Liver (tissue), 9 donors: ENCODE results near the gene MPZL2. TPM values are rescaled to one million over a fixed set of nuclear protein-coding genes. Genes with fewer than 3 reads are reported as not detected.
A peak's percentile ranks its signal among the peaks of the same experiment; 100 is the strongest.

Experiments
- DNase-seq: peaks from one replicate; pipeline ENCODE4 v3.0.0-alpha.2; 2017; ENCODE audit warnings: low spot score
- H3K27ac ChIP-seq, 2 donors: one replicate each; pipeline ENCODE4 v1.7.0; 2013; ENCODE audit warnings: inconsistent platforms in 2 of 2, low read length in 2 of 2, control low read depth in 1 of 2, low read depth in 1 of 2, mild to moderate bottlenecking in 1 of 2
- H3K27me3 ChIP-seq, 4 donors: one replicate each; pipeline versions ENCODE4 v1.6.1 to v1.7.0; 2013; ENCODE audit warnings: low read length in 3 of 4, inconsistent platforms in 1 of 4, mild to moderate bottlenecking in 1 of 4, moderate library complexity in 1 of 4; ENCODE audit not compliant: control insufficient read depth in 4 of 4, insufficient read depth in 4 of 4
- H3K36me3 ChIP-seq, 4 donors: one replicate each; pipeline versions ENCODE4 v1.6.1 to v1.7.0; 2013; ENCODE audit warnings: low read length in 3 of 4, mild to moderate bottlenecking in 3 of 4, low read depth in 1 of 4, moderate library complexity in 1 of 4; ENCODE audit not compliant: control insufficient read depth in 4 of 4, insufficient read depth in 3 of 4
- H3K4me1 ChIP-seq, 4 donors: one replicate each; pipeline versions ENCODE4 v1.6.1 to v1.7.0; 2013; ENCODE audit warnings: low read length in 3 of 4, mild to moderate bottlenecking in 3 of 4, moderate library complexity in 1 of 4; ENCODE audit not compliant: control insufficient read depth in 4 of 4, insufficient read depth in 4 of 4
- H3K4me3 ChIP-seq, 3 donors: one replicate each; pipeline versions ENCODE4 v1.6.1 to v1.7.0; 2013; ENCODE audit warnings: low read length in 3 of 3, control low read depth in 1 of 3, low read depth in 1 of 3, mild to moderate bottlenecking in 1 of 3
- H3K9ac ChIP-seq, 2 donors: one replicate each; pipeline ENCODE4 v1.7.0; 2013; ENCODE audit warnings: low read length in 2 of 2, mild to moderate bottlenecking in 2 of 2, moderate library complexity in 2 of 2, control low read depth in 1 of 2, low read depth in 1 of 2
- H3K9me3 ChIP-seq, 4 donors: one replicate each; pipeline versions ENCODE4 v1.6.1 to v1.7.0; 2013; ENCODE audit warnings: low read length in 3 of 4; ENCODE audit not compliant: control insufficient read depth in 4 of 4
- EGR1 ChIP-seq, 2 donors: IDR thresholded peaks; 2 replicates each; pipeline ENCODE4 v1.6.1; 2016 to 2018; ENCODE audit warnings: antibody characterized with exemption in 2 of 2, low read depth in 2 of 2
- FOXA1 ChIP-seq: IDR thresholded peaks from 2 replicates; pipeline ENCODE4 v1.6.1; 2016; ENCODE audit warnings: antibody characterized with exemption
- FOXA2 ChIP-seq: IDR thresholded peaks from 2 replicates; pipeline ENCODE4 v1.6.1; 2016; ENCODE audit warnings: antibody characterized with exemption
- GABPA ChIP-seq, 2 donors: IDR thresholded peaks in 1 of 2; conservative IDR thresholded peaks in 1 of 2; 2 replicates each; pipeline ENCODE4 v1.6.1; 2016; ENCODE audit warnings: antibody characterized with exemption in 2 of 2, mild to moderate bottlenecking in 1 of 2, moderate library complexity in 1 of 2
- HNF4G ChIP-seq: IDR thresholded peaks from 2 replicates; pipeline ENCODE4 v1.6.1; 2016; ENCODE audit warnings: antibody characterized with exemption
- JUND ChIP-seq, 2 donors: IDR thresholded peaks; 2 replicates each; pipeline ENCODE4 v1.6.1; 2016; ENCODE audit warnings: antibody characterized with exemption in 2 of 2
- NR2F2 ChIP-seq: IDR thresholded peaks from 2 replicates; pipeline ENCODE4 v1.6.1; 2016; ENCODE audit warnings: antibody characterized with exemption
- REST ChIP-seq: IDR thresholded peaks from 2 replicates; pipeline ENCODE4 v1.6.1; 2016; ENCODE audit warnings: antibody characterized with exemption, mild to moderate bottlenecking
- RXRA ChIP-seq, 2 donors: IDR thresholded peaks; 2 replicates each; pipeline ENCODE4 v1.6.1; 2017 to 2018; ENCODE audit warnings: antibody characterized with exemption in 2 of 2, mild to moderate bottlenecking in 1 of 2
- SP1 ChIP-seq: IDR thresholded peaks from 2 replicates; pipeline ENCODE4 v1.6.1; 2018; ENCODE audit warnings: antibody characterized with exemption, mild to moderate bottlenecking
- TAF1 ChIP-seq: conservative IDR thresholded peaks from 2 replicates; pipeline ENCODE4 v1.6.1; 2016; ENCODE audit warnings: antibody characterized with exemption, mild to moderate bottlenecking
- YY1 ChIP-seq: IDR thresholded peaks from 2 replicates; pipeline ENCODE4 v1.6.1; 2016; ENCODE audit warnings: antibody characterized with exemption, mild to moderate bottlenecking
- WGBS: extraction: QIAGEN DNeasy Blood & Tissue Kit; methylation state at CpG from one replicate; pipeline ENCODE4 v1.1.7; 2013; 5-methylcytosine and 5-hydroxymethylcytosine counted together
- polyA plus RNA-seq, 2 donors: library from polyadenylated mRNA; stranded (reverse) in 1 of 2; unstranded in 1 of 2; fragments of 200-250 nt in 1 of 2; fragments of >200 nt in 1 of 2; fragmentation: Nextera tagmentation in 1 of 2; extraction: Ambion mirVana in 1 of 2; gene quantifications; one replicate each; pipeline versions ENCODE4 v1.2.1 to v1.2.3, GENCODE V29; 2013 to 2015
- total RNA-seq, 2 donors: library from RNA; depleted of rRNA; stranded (reverse); fragments of >200 nt; gene quantifications; one replicate each; pipeline ENCODE4 v1.2.3, GENCODE V29; 2014
- TF ChIP-seq, protein P1 (sequence below): IDR thresholded peaks from 2 replicates; pipeline ENCODE4 v1.6.1; 2016; ENCODE audit warnings: antibody characterized with exemption
- TF ChIP-seq, protein P2 (sequence below): IDR thresholded peaks from 2 replicates; pipeline ENCODE4 v1.6.1; 2016; ENCODE audit warnings: antibody characterized with exemption
- TF ChIP-seq, protein P3 (sequence below): IDR thresholded peaks from 2 replicates; pipeline ENCODE4 v1.6.1; 2016; ENCODE audit warnings: antibody characterized with exemption
- TF ChIP-seq, protein P4 (sequence below): fragments of 150-350 bp; IDR thresholded peaks from 2 replicates; pipeline ENCODE4 v1.5.1; 2017; ENCODE audit warnings: improper control_type of control experiment, low read depth, low read length; ENCODE audit not compliant: missing input control
- donor health status: healthy.
- donor health status: healthy.
- donor health status: healthy.
- donor health status: healthy.
- donor health status: healthy.

Gene MPZL2
- total and polyA plus RNA-seq, 4 donors = 8.4 to 17.2 (median 11.9) TPM

DNA sequence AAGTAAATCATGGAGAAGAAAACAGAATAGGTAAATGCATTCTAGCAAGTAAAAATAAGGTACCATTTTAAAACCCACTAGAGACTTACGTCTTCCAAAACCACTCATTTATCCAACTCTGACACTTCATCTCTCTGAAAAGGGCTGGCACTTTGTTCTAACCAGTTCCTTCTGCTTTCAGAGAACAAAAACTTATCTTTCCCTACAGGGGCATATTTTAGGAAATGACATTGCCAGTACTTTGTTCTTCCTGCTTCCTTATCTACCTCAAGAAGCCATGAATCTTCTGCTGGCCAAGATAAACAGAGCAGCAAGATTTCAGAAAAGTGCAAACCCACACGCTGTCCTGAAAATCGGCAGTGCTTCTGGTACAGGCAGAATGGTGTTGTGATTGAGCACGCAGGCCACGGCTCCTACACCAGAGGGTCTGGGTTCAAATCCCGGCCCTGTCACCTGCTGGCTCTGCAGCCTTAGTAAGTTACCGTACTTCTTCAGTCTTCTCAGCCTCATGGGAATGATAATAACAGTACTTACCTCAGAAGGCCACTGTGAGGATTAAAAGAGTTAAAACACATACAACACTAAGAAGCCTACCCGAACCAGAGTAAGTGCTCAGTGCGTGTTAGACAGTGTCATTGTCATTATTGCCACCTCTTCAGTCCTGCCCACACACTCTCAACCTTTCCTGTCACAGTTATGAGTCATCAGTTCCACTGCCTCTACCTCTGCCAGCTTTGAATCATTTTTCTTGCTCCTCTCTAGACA lies 22.9 kb downstream of the MPZL2 start (continued):
- TF ChIP-seq REST = no peak
- TF ChIP-seq RXRA (IDR thresholded peaks at IDR 0.05) = peak in 1 of 2 donors; percentile 77
- no peak for TF ChIP-seq TAF1
- TF ChIP-seq SP1 = no peak
- no peak for TF ChIP-seq YY1

DNA sequence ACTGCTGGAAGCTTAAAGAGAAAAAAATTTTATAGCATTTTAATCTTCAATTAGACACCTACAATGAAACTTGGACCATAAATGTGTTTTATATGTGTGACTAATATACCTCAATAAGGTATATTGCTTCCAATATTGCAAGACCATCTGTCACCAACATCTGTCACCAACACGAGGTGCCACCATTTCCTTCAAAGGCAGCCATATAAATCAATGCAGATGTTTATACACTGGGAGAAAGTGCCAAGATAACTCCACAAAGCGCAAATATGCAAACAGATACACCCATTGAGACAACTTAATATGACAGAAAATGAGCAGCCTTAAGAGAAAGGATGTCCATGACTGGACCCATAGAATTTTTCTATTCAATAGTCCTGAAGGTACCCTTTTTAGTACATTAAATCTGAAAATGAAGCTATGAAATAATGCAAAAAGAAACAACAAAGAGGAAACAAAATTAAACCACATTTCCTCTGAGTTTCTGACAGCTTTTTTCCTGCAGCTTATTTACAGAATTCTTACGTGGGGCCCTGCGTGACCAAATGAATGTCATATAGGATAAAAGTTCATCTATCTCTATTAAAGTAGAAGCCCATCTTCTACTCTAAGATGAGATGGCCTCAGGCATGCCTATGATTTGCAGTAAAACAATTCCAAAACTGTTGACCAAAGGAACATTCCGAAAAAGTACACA lies 24.4 kb downstream of the MPZL2 start:
- TF ChIP-seq TAF1 = no peak
- TF ChIP-seq EGR1 (IDR thresholded peaks at IDR 0.05; ENCODE audit: low read depth in 2 of 2) = no peak
- no peak for TF ChIP-seq FOXA2
- no peak for TF ChIP-seq HNF4G
- DNase-seq = no peak
- peaks cover 0 to 1% (median 0%) of the 10 kb centered on the region in 4 donors for H3K36me3 ChIP-seq
- H3K4me1 ChIP-seq = peaks cover 3 to 33% (median 15%) of the 10 kb centered on the region in 4 donors
- H3K9me3 ChIP-seq = no peaks in the 10 kb centered on the region
- H3K27me3 ChIP-seq = no peaks in the 10 kb centered on the region
- 64% methylated on average over 5 of the region's 5 CpGs for WGBS
- H3K27ac ChIP-seq = peak overlapping the region; percentile 32 to 38
- no peak overlapping the region for H3K9ac ChIP-seq
- H3K4me3 ChIP-seq = no peak overlapping the region

DNA sequence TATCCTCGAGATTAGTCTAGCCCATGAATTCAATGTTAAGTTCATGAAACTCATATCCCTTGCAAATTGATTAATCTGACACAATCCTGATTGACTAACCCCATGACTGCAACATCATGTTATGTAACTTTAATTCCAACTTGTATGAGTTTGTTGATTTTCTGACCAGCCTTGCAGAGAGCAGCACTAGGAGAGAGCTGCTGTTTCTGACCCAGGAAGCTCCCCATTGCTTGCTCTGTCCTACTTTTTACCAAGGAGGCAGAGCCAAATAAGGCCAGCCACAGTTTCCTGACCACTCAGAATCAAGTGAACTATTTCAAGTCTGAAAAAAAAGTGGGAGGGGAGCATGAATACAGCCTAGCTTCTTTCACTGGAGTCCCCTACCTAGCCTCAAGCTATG lies 25.2 kb downstream of the MPZL2 start:
- Histone ChIP-seq H3K9ac (no peak overlapping the region), H3K27me3 (no peaks in the 10 kb centered on the region), H3K4me1 (peaks cover 3 to 33% (median 15%) of the 10 kb centered on the region in 4 donors), H3K27ac (peak overlapping the region; percentile 32 to 62), H3K36me3 (peaks cover 0 to 1% (median 0%) of the 10 kb centered on the region in 4 donors), H3K4me3 (no peak overlapping the region), H3K9me3 (no peaks in the 10 kb centered on the region)
- 32% methylated on average over 1 of the region's 1 CpG for WGBS
- DNase-seq = no peak
- TF ChIP-seq SP1 (peak; percentile 71), HNF4G (no peak), YY1 (peak; percentile 53), TAF1 (no peak), FOXA2 (peak; percentile 54), REST (peak; percentile 50), NR2F2 (no peak), GABPA (IDR thresholded peaks at IDR 0.05 in 1 of 2, conservative IDR thresholded peaks at IDR 0.05 in 1 of 2) (peak in 1 of 2 donors; percentile 19), FOXA1 (no peak), JUND (IDR thresholded peaks at IDR 0.05) (peak in 1 of 2 donors; percentile 67), RXRA (IDR thresholded peaks at IDR 0.05) (peak; percentile 44 to 79)
- TF ChIP-seq, protein P1, sequence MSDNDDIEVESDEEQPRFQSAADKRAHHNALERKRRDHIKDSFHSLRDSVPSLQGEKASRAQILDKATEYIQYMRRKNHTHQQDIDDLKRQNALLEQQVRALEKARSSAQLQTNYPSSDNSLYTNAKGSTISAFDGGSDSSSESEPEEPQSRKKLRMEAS = no peak
- TF ChIP-seq, protein P2, sequence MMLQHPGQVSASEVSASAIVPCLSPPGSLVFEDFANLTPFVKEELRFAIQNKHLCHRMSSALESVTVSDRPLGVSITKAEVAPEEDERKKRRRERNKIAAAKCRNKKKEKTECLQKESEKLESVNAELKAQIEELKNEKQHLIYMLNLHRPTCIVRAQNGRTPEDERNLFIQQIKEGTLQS = peak; percentile 27
- TF ChIP-seq, protein P3, sequence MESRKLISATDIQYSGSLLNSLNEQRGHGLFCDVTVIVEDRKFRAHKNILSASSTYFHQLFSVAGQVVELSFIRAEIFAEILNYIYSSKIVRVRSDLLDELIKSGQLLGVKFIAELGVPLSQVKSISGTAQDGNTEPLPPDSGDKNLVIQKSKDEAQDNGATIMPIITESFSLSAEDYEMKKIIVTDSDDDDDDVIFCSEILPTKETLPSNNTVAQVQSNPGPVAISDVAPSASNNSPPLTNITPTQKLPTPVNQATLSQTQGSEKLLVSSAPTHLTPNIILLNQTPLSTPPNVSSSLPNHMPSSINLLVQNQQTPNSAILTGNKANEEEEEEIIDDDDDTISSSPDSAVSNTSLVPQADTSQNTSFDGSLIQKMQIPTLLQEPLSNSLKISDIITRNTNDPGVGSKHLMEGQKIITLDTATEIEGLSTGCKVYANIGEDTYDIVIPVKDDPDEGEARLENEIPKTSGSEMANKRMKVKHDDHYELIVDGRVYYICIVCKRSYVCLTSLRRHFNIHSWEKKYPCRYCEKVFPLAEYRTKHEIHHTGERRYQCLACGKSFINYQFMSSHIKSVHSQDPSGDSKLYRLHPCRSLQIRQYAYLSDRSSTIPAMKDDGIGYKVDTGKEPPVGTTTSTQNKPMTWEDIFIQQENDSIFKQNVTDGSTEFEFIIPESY = peak; percentile 23
- TF ChIP-seq, protein P4, sequence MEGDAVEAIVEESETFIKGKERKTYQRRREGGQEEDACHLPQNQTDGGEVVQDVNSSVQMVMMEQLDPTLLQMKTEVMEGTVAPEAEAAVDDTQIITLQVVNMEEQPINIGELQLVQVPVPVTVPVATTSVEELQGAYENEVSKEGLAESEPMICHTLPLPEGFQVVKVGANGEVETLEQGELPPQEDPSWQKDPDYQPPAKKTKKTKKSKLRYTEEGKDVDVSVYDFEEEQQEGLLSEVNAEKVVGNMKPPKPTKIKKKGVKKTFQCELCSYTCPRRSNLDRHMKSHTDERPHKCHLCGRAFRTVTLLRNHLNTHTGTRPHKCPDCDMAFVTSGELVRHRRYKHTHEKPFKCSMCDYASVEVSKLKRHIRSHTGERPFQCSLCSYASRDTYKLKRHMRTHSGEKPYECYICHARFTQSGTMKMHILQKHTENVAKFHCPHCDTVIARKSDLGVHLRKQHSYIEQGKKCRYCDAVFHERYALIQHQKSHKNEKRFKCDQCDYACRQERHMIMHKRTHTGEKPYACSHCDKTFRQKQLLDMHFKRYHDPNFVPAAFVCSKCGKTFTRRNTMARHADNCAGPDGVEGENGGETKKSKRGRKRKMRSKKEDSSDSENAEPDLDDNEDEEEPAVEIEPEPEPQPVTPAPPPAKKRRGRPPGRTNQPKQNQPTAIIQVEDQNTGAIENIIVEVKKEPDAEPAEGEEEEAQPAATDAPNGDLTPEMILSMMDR = no peak
